ENCODE data around the gene FZD1.

FZD1 gene

GRCh38 chr7:91230100-91230499, 34.1 kb upstream of the FZD1 start:
- no peaks in the 10 kb centered on the region for H3K9me3 ChIP-seq (ENCODE audit: insufficient read depth, low read length)

GRCh38 chr7:91230503-91230902, 33.7 kb upstream of the FZD1 start:
- H3K9ac ChIP-seq (ENCODE audit: low read length), result no peak overlapping the region
- H3K4me3 ChIP-seq (ENCODE audit: low read length), result no peak overlapping the region
- H3K4me1 ChIP-seq (ENCODE audit: low read length), result no peaks in the 10 kb centered on the region
- H3K27ac ChIP-seq (ENCODE audit: low read length), result no peak overlapping the region
- no peaks in the 10 kb centered on the region for H3K9me3 ChIP-seq (ENCODE audit: insufficient read depth, low read length)
- H2AFZ ChIP-seq (ENCODE audit: low read depth, low read length), result no peak overlapping the region
- H4K20me1 ChIP-seq (ENCODE audit: insufficient read depth, low read length), result no peaks in the 10 kb centered on the region
- no peak overlapping the region for H3K4me2 ChIP-seq (ENCODE audit: low read length)
- H3K27me3 ChIP-seq (ENCODE audit: low read depth, low read length), result no peaks in the 10 kb centered on the region
- no peaks in the 10 kb centered on the region for H3K36me3 ChIP-seq (replicated peaks; ENCODE audit: low read depth, low read length)
- H3K79me2 ChIP-seq (ENCODE audit: low read length), result no peaks in the 10 kb centered on the region
- no peak for TF ChIP-seq CTCF (IDR thresholded peaks at IDR 0.05; ENCODE audit: low read depth, low read length)
- TF ChIP-seq EZH2phosphoT487 (IDR thresholded peaks at IDR 0.05; ENCODE audit: low read depth), result no peak

More at GRCh38 chr7:91230100-91230499, 34.1 kb upstream of the FZD1 start:
- Histone ChIP-seq H3K27ac (ENCODE audit: low read length) (no peak overlapping the region), H3K9ac (ENCODE audit: low read length) (no peak overlapping the region), H3K27me3 (ENCODE audit: low read depth, low read length) (no peaks in the 10 kb centered on the region), H3K4me2 (ENCODE audit: low read length) (no peak overlapping the region), H3K36me3 (replicated peaks; ENCODE audit: low read depth, low read length) (no peaks in the 10 kb centered on the region), H3K79me2 (ENCODE audit: low read length) (no peaks in the 10 kb centered on the region), H3K4me1 (ENCODE audit: low read length) (no peaks in the 10 kb centered on the region), H4K20me1 (ENCODE audit: insufficient read depth, low read length) (no peaks in the 10 kb centered on the region), H3K4me3 (ENCODE audit: low read length) (no peak overlapping the region), H2AFZ (ENCODE audit: low read depth, low read length) (no peak overlapping the region)
- no peak for TF ChIP-seq CTCF (IDR thresholded peaks at IDR 0.05; ENCODE audit: low read depth, low read length)
- no peak for TF ChIP-seq EZH2phosphoT487 (IDR thresholded peaks at IDR 0.05; ENCODE audit: low read depth)

- Histone ChIP-seq H3K4me3 (ENCODE audit: low read length) (no peak overlapping the region), H3K4me1 (ENCODE audit: low read length) (no peaks in the 10 kb centered on the region), H3K27ac (ENCODE audit: low read length) (no peak overlapping the region), H3K9me3 (ENCODE audit: insufficient read depth, low read length) (no peaks in the 10 kb centered on the region), H3K9ac (ENCODE audit: low read length) (no peak overlapping the region), H3K4me2 (ENCODE audit: low read length) (no peak overlapping the region), H3K27me3 (ENCODE audit: low read depth, low read length) (no peaks in the 10 kb centered on the region), H3K79me2 (ENCODE audit: low read length) (no peaks in the 10 kb centered on the region), H2AFZ (ENCODE audit: low read depth, low read length) (no peak overlapping the region), H4K20me1 (ENCODE audit: insufficient read depth, low read length) (no peaks in the 10 kb centered on the region), H3K36me3 (replicated peaks; ENCODE audit: low read depth, low read length) (no peaks in the 10 kb centered on the region)
- TF ChIP-seq EZH2phosphoT487 (IDR thresholded peaks at IDR 0.05; ENCODE audit: low read depth) (no peak), CTCF (IDR thresholded peaks at IDR 0.05; ENCODE audit: low read depth, low read length) (no peak)
Observed at GRCh38 chr7:91233212-91233611, 31.0 kb upstream of the FZD1 start.

- Histone ChIP-seq H3K4me2 (ENCODE audit: low read length) (no peak overlapping the region), H3K36me3 (replicated peaks; ENCODE audit: low read depth, low read length) (no peaks in the 10 kb centered on the region), H3K4me3 (ENCODE audit: low read length) (no peak overlapping the region), H3K27ac (ENCODE audit: low read length) (no peak overlapping the region), H3K9me3 (ENCODE audit: insufficient read depth, low read length) (no peaks in the 10 kb centered on the region), H2AFZ (ENCODE audit: low read depth, low read length) (no peak overlapping the region), H3K27me3 (ENCODE audit: low read depth, low read length) (no peaks in the 10 kb centered on the region), H4K20me1 (ENCODE audit: insufficient read depth, low read length) (no peaks in the 10 kb centered on the region), H3K4me1 (ENCODE audit: low read length) (no peaks in the 10 kb centered on the region), H3K79me2 (ENCODE audit: low read length) (no peaks in the 10 kb centered on the region), H3K9ac (ENCODE audit: low read length) (no peak overlapping the region)
- TF ChIP-seq CTCF (IDR thresholded peaks at IDR 0.05; ENCODE audit: low read depth, low read length) (no peak), EZH2phosphoT487 (IDR thresholded peaks at IDR 0.05; ENCODE audit: low read depth) (no peak)
Observed at GRCh38 chr7:91235211-91235832, 28.9 kb upstream of the FZD1 start.
